ENCODE measurements around the gene ADAT3. TPM values are rescaled to one million over a fixed set of nuclear protein-coding genes. Genes with fewer than 3 reads are reported as not detected.
A peak's percentile ranks its signal among the peaks of the same experiment; 100 is the strongest.

The ADAT3 gene
- total and polyA plus RNA-seq, 4 donors = 1.3 to 3.3 (median 2.1) TPM

DNA sequence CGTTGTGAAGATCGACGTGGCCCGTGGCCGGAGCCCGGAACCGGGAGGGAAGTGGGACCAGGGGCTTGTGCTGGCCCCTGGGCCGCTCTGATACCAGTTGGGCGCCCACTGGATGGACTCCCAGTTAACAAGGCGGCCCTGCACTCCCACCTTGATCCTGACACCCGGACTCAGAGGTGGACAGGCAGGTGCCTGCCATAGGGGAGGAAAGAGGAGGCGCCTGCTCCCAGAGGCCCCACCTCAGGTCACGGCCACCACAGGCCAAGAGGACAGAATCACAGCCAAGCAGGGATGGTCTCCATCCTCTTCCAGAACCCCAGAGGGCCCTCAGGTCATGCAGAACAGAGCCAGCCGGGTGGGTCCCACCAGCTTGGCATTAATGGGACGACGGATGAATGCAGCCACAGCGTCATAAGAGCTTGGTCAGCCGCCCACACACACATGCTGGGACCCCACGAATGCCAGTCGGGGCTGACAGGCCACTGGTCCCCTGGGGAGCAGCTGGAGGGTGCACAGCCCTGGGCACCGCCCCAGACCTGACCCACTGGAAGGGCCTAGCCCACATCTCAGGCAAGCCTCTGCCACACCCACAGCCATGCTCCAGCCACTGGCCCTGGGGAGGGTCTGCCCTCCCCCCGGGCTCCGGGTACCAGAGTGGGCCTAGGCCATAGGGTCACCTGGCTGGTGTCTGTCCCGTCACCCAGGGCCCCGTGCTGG lies 32.2 kb upstream of the ADAT3 start:
- TF ChIP-seq EGR1 (IDR thresholded peaks at IDR 0.05; ENCODE audit: low read depth in 2 of 2) (no peak), FOXA2 (IDR thresholded peaks at IDR 0.05) (no peak), RAD21 (IDR thresholded peaks at IDR 0.05) (no peak), RXRA (IDR thresholded peaks at IDR 0.05) (no peak), NR2F2 (IDR thresholded peaks at IDR 0.05) (no peak)
- TF ChIP-seq, protein P1, sequence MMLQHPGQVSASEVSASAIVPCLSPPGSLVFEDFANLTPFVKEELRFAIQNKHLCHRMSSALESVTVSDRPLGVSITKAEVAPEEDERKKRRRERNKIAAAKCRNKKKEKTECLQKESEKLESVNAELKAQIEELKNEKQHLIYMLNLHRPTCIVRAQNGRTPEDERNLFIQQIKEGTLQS (IDR thresholded peaks at IDR 0.05) = no peak
- TF ChIP-seq, protein P2, sequence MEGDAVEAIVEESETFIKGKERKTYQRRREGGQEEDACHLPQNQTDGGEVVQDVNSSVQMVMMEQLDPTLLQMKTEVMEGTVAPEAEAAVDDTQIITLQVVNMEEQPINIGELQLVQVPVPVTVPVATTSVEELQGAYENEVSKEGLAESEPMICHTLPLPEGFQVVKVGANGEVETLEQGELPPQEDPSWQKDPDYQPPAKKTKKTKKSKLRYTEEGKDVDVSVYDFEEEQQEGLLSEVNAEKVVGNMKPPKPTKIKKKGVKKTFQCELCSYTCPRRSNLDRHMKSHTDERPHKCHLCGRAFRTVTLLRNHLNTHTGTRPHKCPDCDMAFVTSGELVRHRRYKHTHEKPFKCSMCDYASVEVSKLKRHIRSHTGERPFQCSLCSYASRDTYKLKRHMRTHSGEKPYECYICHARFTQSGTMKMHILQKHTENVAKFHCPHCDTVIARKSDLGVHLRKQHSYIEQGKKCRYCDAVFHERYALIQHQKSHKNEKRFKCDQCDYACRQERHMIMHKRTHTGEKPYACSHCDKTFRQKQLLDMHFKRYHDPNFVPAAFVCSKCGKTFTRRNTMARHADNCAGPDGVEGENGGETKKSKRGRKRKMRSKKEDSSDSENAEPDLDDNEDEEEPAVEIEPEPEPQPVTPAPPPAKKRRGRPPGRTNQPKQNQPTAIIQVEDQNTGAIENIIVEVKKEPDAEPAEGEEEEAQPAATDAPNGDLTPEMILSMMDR (IDR thresholded peaks at IDR 0.05; ENCODE audit: low read depth, low read length, missing input control) = no peak
- Histone ChIP-seq H3K4me1 (ENCODE audit: control insufficient read depth in 4 of 4, insufficient read depth in 4 of 4, low read length in 3 of 4) (peaks cover 36 to 58% (median 45%) of the 10 kb centered on the region in 4 donors), H3K36me3 (ENCODE audit: control insufficient read depth in 4 of 4, insufficient read depth in 3 of 4, low read depth in 1 of 4, low read length in 3 of 4) (peaks cover 0 to 3% (median 0%) of the 10 kb centered on the region in 4 donors), H3K9ac (ENCODE audit: low read depth in 1 of 2, low read length in 2 of 2) (peak overlapping the region in 1 of 2 donors; percentile 22), H3K9me3 (ENCODE audit: control insufficient read depth in 4 of 4, low read length in 3 of 4) (no peaks in the 10 kb centered on the region), H3K27ac (ENCODE audit: low read depth in 1 of 2, low read length in 2 of 2) (peak overlapping the region; percentile 84 to 95), H3K27me3 (ENCODE audit: control insufficient read depth in 4 of 4, insufficient read depth in 4 of 4, low read length in 3 of 4) (no peaks in the 10 kb centered on the region), H3K4me3 (ENCODE audit: low read depth in 1 of 3, low read length in 3 of 3) (peak overlapping the region; percentile 1 to 88 (median 13))
- peak; percentile 40 for DNase-seq (ENCODE audit: low spot score)
- 83% methylated on average over 25 of the region's 25 CpGs for WGBS

DNA sequence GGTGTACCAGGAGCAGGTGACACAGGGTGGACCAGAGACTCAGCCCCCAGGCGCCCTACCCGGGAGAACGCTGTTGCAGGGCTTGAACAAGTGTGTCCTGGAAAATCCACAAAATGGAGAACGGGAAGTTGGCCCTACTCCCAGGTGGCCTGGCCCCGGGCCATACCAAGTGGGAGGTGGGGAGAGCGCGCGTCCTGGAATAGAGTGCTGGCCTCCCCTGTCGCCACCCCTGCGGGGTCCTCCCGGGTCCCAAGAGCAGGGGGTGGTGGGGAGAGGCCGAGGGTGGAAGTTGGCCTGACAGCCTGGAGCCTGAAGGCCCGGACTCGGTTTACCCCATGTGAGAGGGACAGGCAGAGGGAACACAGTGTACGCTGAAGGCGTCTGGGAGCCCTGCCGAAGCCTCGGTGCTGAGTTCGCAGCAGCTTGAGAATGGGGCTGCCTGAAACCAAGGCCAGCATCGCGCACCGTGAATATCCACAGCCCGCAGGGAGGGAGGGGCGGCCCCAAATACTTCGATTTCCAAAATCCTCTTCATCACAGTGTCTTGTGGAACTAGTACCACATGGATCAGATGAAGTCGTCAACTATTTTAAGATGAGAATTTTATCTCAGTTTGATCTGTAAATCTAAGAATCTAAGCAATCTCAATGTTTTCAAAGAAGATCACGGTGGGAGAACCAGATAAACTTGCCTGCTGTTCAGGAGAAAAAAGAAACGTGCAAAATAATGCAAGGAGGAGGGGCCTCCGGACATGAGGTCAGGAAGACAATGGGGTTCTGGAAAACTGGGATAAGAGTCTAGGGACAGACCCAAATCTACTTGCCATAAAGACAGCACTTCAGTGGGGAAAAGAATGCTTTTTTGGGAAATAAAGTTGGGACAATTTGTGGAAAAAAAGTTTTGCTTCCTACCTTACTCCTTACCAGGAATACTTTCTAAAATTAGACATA lies 31.4 kb upstream of the ADAT3 start:
- TF ChIP-seq RAD21 (IDR thresholded peaks at IDR 0.05) = no peak
- no peak for TF ChIP-seq HNF4G (IDR thresholded peaks at IDR 0.05)
- TF ChIP-seq, protein P3, sequence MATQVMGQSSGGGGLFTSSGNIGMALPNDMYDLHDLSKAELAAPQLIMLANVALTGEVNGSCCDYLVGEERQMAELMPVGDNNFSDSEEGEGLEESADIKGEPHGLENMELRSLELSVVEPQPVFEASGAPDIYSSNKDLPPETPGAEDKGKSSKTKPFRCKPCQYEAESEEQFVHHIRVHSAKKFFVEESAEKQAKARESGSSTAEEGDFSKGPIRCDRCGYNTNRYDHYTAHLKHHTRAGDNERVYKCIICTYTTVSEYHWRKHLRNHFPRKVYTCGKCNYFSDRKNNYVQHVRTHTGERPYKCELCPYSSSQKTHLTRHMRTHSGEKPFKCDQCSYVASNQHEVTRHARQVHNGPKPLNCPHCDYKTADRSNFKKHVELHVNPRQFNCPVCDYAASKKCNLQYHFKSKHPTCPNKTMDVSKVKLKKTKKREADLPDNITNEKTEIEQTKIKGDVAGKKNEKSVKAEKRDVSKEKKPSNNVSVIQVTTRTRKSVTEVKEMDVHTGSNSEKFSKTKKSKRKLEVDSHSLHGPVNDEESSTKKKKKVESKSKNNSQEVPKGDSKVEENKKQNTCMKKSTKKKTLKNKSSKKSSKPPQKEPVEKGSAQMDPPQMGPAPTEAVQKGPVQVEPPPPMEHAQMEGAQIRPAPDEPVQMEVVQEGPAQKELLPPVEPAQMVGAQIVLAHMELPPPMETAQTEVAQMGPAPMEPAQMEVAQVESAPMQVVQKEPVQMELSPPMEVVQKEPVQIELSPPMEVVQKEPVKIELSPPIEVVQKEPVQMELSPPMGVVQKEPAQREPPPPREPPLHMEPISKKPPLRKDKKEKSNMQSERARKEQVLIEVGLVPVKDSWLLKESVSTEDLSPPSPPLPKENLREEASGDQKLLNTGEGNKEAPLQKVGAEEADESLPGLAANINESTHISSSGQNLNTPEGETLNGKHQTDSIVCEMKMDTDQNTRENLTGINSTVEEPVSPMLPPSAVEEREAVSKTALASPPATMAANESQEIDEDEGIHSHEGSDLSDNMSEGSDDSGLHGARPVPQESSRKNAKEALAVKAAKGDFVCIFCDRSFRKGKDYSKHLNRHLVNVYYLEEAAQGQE (IDR thresholded peaks at IDR 0.05) = no peak
- TF ChIP-seq, protein P2 (IDR thresholded peaks at IDR 0.05; ENCODE audit: low read depth, low read length, missing input control) = no peak
- peak; percentile 78 for TF ChIP-seq YY1 (IDR thresholded peaks at IDR 0.05)
- WGBS = 30% methylated on average over 29 of the region's 29 CpGs
- peak overlapping the region; percentile 38 to 88 (median 56) for H3K4me3 ChIP-seq (ENCODE audit: low read depth in 1 of 3, low read length in 3 of 3)
- H3K36me3 ChIP-seq (ENCODE audit: control insufficient read depth in 4 of 4, insufficient read depth in 3 of 4, low read depth in 1 of 4, low read length in 3 of 4) = peaks cover 0 to 3% (median 0%) of the 10 kb centered on the region in 4 donors
- H3K9me3 ChIP-seq (ENCODE audit: control insufficient read depth in 4 of 4, low read length in 3 of 4) = no peaks in the 10 kb centered on the region
- peak overlapping the region; percentile 84 to 95 for H3K27ac ChIP-seq (ENCODE audit: low read depth in 1 of 2, low read length in 2 of 2)
- H3K9ac ChIP-seq (ENCODE audit: low read depth in 1 of 2, low read length in 2 of 2) = peak overlapping the region; percentile 43 to 70
- no peaks in the 10 kb centered on the region for H3K27me3 ChIP-seq (ENCODE audit: control insufficient read depth in 4 of 4, insufficient read depth in 4 of 4, low read length in 3 of 4)
- no peak for DNase-seq (ENCODE audit: low spot score)
- peaks cover 36 to 58% (median 45%) of the 10 kb centered on the region in 4 donors for H3K4me1 ChIP-seq (ENCODE audit: control insufficient read depth in 4 of 4, insufficient read depth in 4 of 4, low read length in 3 of 4)
